Left lung (tissue), 10 donors: ENCODE data around the gene PF4V1. TPM values are rescaled to one million over a fixed set of nuclear protein-coding genes. Genes with fewer than 3 reads are reported as not detected.

Experiments
- ATAC-seq: fragments of 200-7000 bp; cut with Tn5 transposase; one replicate; pipeline ENCODE4 v1.9.1; 2020; ENCODE audit warnings: moderate library complexity
- DNase-seq, 4 donors: peaks; one replicate each; pipeline ENCODE4 v3.0.0-alpha.2; 2013 to 2020
- H3K27ac ChIP-seq, 2 donors: fragments of 200-600 bp; sonication (generic) in 1 of 2; one replicate each; pipeline versions ENCODE4 v1.5.0 to v1.8.0; 2020 to 2021
- H3K27me3 ChIP-seq, 2 donors: fragments of 200-600 bp; sonication (generic) in 1 of 2; one replicate each; pipeline versions ENCODE4 v1.5.0 to v1.8.0; 2020 to 2021
- H3K36me3 ChIP-seq, 2 donors: fragments of 200-600 bp; sonication (generic) in 1 of 2; one replicate each; pipeline versions ENCODE4 v1.5.0 to v1.8.0; 2020 to 2021
- H3K4me1 ChIP-seq, 2 donors: fragments of 200-600 bp; one replicate each; pipeline ENCODE4 v1.8.0; 2021
- H3K4me3 ChIP-seq, 2 donors: fragments of 200-600 bp; sonication (generic) in 1 of 2; one replicate each; pipeline versions ENCODE4 v1.5.0 to v1.8.0; 2020 to 2021; ENCODE audit warnings: mild to moderate bottlenecking in 1 of 2
- H3K9me3 ChIP-seq, 2 donors: fragments of 200-600 bp; sonication (generic) in 1 of 2; one replicate each; pipeline versions ENCODE4 v1.5.0 to v1.8.0; 2020 to 2021
- CTCF ChIP-seq, 2 donors: fragments of 200-600 bp; sonication (generic) in 1 of 2; IDR thresholded peaks; one replicate each; pipeline versions ENCODE4 v1.5.0 to v1.8.0; 2021; ENCODE audit warnings: antibody characterized with exemption in 2 of 2
- intact Hi-C, 2 donors: fragments of 100-400 bp; cut with DNase I; formaldehyde crosslinking; loops; one replicate each; pipeline versions ENCODE4 v1.11.2 to v1.14.2; 2022
- polyA plus RNA-seq, 6 donors: library from polyadenylated mRNA; unstranded; fragments of 120-200 nt; gene quantifications; one replicate each; pipeline ENCODE4 v1.2.1, GENCODE V29; 2013; ENCODE audit not compliant: insufficient read length in 6 of 6
- total RNA-seq, 2 donors: library from RNA; stranded (reverse); fragmentation: NEBNext Ultra II Directional; extraction: Animal tissue kit (Norgen Biotek cat#: 25700); gene quantifications; one replicate each; pipeline ENCODE4 v1.2.1, GENCODE V29; 2021
- donor health status: DM: no; HTN: yes; CAD: no.
- donor health status: DM: no; HTN: no; CAD: no.

PF4V1 gene
- total and polyA plus RNA-seq, 8 donors = 0.53 to 1.0 (median 0.90) TPM; not detected in 5

- no peaks in the 10 kb centered on the region for H3K27me3 ChIP-seq
- H3K9me3 ChIP-seq = no peaks in the 10 kb centered on the region
- no peaks in the 10 kb centered on the region for H3K36me3 ChIP-seq
- DNase-seq (no peak), ATAC-seq (peak; percentile 67)
- no peak overlapping the region for H3K27ac ChIP-seq
- peaks cover 0 to 23% of the 10 kb centered on the region in 2 donors for H3K4me1 ChIP-seq
- H3K4me3 ChIP-seq = no peak overlapping the region
- intact Hi-C loops = no loop called here
- TF ChIP-seq CTCF (IDR thresholded peaks at IDR 0.05) = no peak
Measured at GRCh38 chr4:73816814-73817213, 36.3 kb upstream of the PF4V1 start.

GRCh38 chr4:73817341-73817740, 35.8 kb upstream of the PF4V1 start:
- Histone ChIP-seq H3K36me3 (no peaks in the 10 kb centered on the region), H3K4me1 (peaks cover 0 to 23% of the 10 kb centered on the region in 2 donors), H3K27me3 (no peaks in the 10 kb centered on the region), H3K4me3 (no peak overlapping the region), H3K9me3 (no peaks in the 10 kb centered on the region), H3K27ac (no peak overlapping the region)
- no peak for TF ChIP-seq CTCF (IDR thresholded peaks at IDR 0.05)
- ATAC-seq (no peak), DNase-seq (no peak)
- intact Hi-C loops = no loop called here

GRCh38 chr4:73821325-73821724, 31.8 kb upstream of the PF4V1 start:
- Histone ChIP-seq H3K36me3 (no peaks in the 10 kb centered on the region), H3K4me3 (no peak overlapping the region), H3K4me1 (peaks cover 0 to 22% of the 10 kb centered on the region in 2 donors), H3K9me3 (no peaks in the 10 kb centered on the region), H3K27me3 (no peaks in the 10 kb centered on the region), H3K27ac (no peak overlapping the region)
- no peak for TF ChIP-seq CTCF (IDR thresholded peaks at IDR 0.05)
- intact Hi-C loops = no loop called here
- no peak for ATAC-seq
- no peak for DNase-seq

GRCh38 chr4:73822389-73822788, 30.7 kb upstream of the PF4V1 start:
- intact Hi-C loops = no loop called here
- DNase-seq (no peak), ATAC-seq (no peak)
- Histone ChIP-seq H3K27ac (no peak overlapping the region), H3K4me3 (no peak overlapping the region), H3K27me3 (no peaks in the 10 kb centered on the region), H3K4me1 (peaks cover 0 to 13% of the 10 kb centered on the region in 2 donors), H3K36me3 (no peaks in the 10 kb centered on the region), H3K9me3 (peaks cover 0 to 2% of the 10 kb centered on the region in 2 donors)
- TF ChIP-seq CTCF (IDR thresholded peaks at IDR 0.05) = no peak

GRCh38 chr4:73822812-73823504, 30.1 kb upstream of the PF4V1 start:
- ATAC-seq = peak; percentile 36
- DNase-seq = no peak
- H3K4me3 ChIP-seq = no peak overlapping the region
- TF ChIP-seq CTCF (IDR thresholded peaks at IDR 0.05) = no peak
- H3K36me3 ChIP-seq = no peaks in the 10 kb centered on the region
- peaks cover 0 to 13% of the 10 kb centered on the region in 2 donors for H3K4me1 ChIP-seq
- intact Hi-C loops = no loop called here
- peaks cover 0 to 5% of the 10 kb centered on the region in 2 donors for H3K9me3 ChIP-seq
- H3K27ac ChIP-seq = peak overlapping the region in 1 of 2 donors; percentile 40
- no peaks in the 10 kb centered on the region for H3K27me3 ChIP-seq
